GM23338 (cell line): ENCODE results near the gene EXOSC3.

Experiments used
- EZH2 ChIP-seq: fragments of 200-600 bp; sonication (generic); IDR thresholded peaks from one replicate; pipeline ENCODE4 v1.8.0; 2017; ENCODE audit warnings: antibody characterized with exemption, mild to moderate bottlenecking, low read depth; ENCODE audit not compliant: unreplicated experiment
- POLR2AphosphoS5 ChIP-seq: IDR thresholded peaks from 2 replicates; pipeline ENCODE4 v1.6.1; 2016; ENCODE audit warnings: antibody characterized with exemption, low read depth
- ZNF114 ChIP-seq: fragments of 250-450 bp; sonication (Bioruptor Pico); IDR thresholded peaks from 2 replicates; pipeline ENCODE4 v1.5.0; 2020; ENCODE audit warnings: mild to moderate bottlenecking, moderate library complexity
- TF ChIP-seq, protein P1 (sequence below), 2 experiments: fragments of 200-600 bp in 1 of 2; sonication (generic) in 1 of 2; conservative IDR thresholded peaks; 2 replicates each; pipeline versions ENCODE4 v1.5.1 to v1.6.1; 2016 to 2017; ENCODE audit warnings: antibody characterized with exemption in 2 of 2, low read depth in 2 of 2, mild to moderate bottlenecking in 2 of 2, moderate library complexity in 1 of 2
- TF ChIP-seq, protein P2 (sequence below): IDR thresholded peaks from one replicate; pipeline ENCODE4 v1.6.1; 2018; ENCODE audit warnings: antibody characterized with exemption; ENCODE audit not compliant: unreplicated experiment

DNA sequence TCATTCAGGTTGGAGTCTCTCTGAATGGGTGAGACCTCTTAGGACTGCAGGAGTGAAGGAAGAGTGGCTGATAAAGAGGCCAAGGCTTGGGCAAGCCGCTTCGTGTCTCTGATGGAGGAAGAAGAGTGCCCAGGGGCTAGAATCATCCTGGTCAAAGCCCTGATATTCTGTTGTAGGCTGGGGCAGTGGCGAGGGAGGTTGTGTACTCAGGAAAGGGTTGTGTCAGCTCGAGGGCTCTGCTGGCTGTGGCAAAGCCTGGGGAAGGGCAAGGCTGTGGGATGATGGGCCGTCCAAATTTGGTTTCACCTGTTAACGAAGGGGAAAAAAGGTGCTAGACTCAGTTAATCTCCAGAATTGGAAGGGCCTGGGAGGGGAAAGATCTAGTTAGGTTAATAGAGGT, 33.7 kb downstream of the EXOSC3 start:
- TF ChIP-seq, protein P1, sequence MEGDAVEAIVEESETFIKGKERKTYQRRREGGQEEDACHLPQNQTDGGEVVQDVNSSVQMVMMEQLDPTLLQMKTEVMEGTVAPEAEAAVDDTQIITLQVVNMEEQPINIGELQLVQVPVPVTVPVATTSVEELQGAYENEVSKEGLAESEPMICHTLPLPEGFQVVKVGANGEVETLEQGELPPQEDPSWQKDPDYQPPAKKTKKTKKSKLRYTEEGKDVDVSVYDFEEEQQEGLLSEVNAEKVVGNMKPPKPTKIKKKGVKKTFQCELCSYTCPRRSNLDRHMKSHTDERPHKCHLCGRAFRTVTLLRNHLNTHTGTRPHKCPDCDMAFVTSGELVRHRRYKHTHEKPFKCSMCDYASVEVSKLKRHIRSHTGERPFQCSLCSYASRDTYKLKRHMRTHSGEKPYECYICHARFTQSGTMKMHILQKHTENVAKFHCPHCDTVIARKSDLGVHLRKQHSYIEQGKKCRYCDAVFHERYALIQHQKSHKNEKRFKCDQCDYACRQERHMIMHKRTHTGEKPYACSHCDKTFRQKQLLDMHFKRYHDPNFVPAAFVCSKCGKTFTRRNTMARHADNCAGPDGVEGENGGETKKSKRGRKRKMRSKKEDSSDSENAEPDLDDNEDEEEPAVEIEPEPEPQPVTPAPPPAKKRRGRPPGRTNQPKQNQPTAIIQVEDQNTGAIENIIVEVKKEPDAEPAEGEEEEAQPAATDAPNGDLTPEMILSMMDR (conservative IDR thresholded peaks at IDR 0.05; ENCODE audit: low read depth in 2 of 2): no peak
- TF ChIP-seq, protein P2, sequence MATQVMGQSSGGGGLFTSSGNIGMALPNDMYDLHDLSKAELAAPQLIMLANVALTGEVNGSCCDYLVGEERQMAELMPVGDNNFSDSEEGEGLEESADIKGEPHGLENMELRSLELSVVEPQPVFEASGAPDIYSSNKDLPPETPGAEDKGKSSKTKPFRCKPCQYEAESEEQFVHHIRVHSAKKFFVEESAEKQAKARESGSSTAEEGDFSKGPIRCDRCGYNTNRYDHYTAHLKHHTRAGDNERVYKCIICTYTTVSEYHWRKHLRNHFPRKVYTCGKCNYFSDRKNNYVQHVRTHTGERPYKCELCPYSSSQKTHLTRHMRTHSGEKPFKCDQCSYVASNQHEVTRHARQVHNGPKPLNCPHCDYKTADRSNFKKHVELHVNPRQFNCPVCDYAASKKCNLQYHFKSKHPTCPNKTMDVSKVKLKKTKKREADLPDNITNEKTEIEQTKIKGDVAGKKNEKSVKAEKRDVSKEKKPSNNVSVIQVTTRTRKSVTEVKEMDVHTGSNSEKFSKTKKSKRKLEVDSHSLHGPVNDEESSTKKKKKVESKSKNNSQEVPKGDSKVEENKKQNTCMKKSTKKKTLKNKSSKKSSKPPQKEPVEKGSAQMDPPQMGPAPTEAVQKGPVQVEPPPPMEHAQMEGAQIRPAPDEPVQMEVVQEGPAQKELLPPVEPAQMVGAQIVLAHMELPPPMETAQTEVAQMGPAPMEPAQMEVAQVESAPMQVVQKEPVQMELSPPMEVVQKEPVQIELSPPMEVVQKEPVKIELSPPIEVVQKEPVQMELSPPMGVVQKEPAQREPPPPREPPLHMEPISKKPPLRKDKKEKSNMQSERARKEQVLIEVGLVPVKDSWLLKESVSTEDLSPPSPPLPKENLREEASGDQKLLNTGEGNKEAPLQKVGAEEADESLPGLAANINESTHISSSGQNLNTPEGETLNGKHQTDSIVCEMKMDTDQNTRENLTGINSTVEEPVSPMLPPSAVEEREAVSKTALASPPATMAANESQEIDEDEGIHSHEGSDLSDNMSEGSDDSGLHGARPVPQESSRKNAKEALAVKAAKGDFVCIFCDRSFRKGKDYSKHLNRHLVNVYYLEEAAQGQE: no peak
- TF ChIP-seq EZH2: no peak
- no peak for TF ChIP-seq POLR2AphosphoS5
- no peak for TF ChIP-seq ZNF114 (CRISPR knock-in tag)
